ENCODE results near the gene GPRC5A. TPM values are rescaled to one million over a fixed set of nuclear protein-coding genes. Genes with fewer than 3 reads are reported as not detected.

The GPRC5A gene
- total and polyA plus RNA-seq, 8 donors = 0.58 to 112 (median 23.9) TPM

DNA sequence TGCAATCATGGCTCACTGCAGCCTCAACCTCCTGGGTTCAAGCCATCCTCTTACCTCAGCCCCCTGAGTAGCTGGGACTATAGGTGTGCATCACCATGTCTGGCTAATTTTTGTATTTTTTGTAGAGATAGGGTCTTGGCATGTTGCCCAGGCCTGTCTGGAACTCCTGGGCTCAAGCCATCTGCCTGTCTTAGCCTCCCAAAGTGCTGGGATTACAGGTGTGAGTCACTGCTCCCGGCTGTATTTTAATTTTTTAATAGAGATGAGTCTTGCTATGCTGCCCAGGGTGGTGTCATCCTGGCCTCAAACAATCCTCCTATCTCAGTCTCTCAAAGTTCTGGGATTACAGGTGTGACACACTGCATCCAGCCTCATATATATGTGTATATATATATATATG lies 31.7 kb upstream of the GPRC5A start:
- no peak overlapping the region for H3K4me3 ChIP-seq
- no peaks in the 10 kb centered on the region for H3K36me3 ChIP-seq
- H3K27ac ChIP-seq = no peak overlapping the region
- TF ChIP-seq POLR2AphosphoS5 (IDR thresholded peaks at IDR 0.05) = no peak
- no peak for TF ChIP-seq CTCF (IDR thresholded peaks at IDR 0.05)
- no peak for TF ChIP-seq POLR2A (IDR thresholded peaks at IDR 0.05)
- no peak for TF ChIP-seq EP300 (IDR thresholded peaks at IDR 0.05)
- WGBS, 5 donors = 36 to 75% (median 48%) methylated on average over 1 of the region's 1 CpG
- DNase-seq = no peak
- no peaks in the 10 kb centered on the region for H3K4me1 ChIP-seq
- H3K27me3 ChIP-seq = no peaks in the 10 kb centered on the region
- intact Hi-C loops (cut with DNase I; ENCODE audit: low total_unique reads) = no loop called here
- H3K9me3 ChIP-seq = no peaks in the 10 kb centered on the region

DNA sequence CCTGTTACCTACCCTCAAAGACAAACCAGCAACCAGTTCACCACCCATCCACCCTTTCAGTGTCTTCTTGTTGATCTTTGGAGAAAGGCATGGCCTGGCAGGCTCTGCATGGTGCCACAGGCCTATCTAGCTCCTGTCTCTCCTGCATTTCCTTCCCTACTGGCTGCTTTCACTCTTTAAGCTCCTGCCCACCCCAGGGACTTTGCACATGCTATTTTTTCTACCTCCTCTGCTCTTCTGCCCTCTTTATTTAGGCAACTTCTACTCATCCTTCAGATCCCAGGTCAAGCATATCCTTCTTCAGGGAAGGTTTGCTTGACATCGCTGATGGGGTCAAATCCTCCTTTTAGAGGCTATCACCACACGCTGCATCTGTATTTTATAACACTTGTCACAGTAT lies 27.1 kb upstream of the GPRC5A start:
- no peak overlapping the region for H3K4me3 ChIP-seq
- 91 to 100% (median 98%) methylated on average over 2 of the region's 2 CpGs for WGBS, 5 donors
- H3K9me3 ChIP-seq = no peaks in the 10 kb centered on the region
- TF ChIP-seq POLR2A (IDR thresholded peaks at IDR 0.05) = no peak
- TF ChIP-seq EP300 (IDR thresholded peaks at IDR 0.05) = no peak
- no peak for TF ChIP-seq POLR2AphosphoS5 (IDR thresholded peaks at IDR 0.05)
- TF ChIP-seq CTCF (IDR thresholded peaks at IDR 0.05) = no peak
- H3K27ac ChIP-seq = no peak overlapping the region
- intact Hi-C loops (cut with DNase I; ENCODE audit: low total_unique reads) = no loop called here
- no peak for DNase-seq
- no peaks in the 10 kb centered on the region for H3K27me3 ChIP-seq
- no peaks in the 10 kb centered on the region for H3K36me3 ChIP-seq
- H3K4me1 ChIP-seq = no peaks in the 10 kb centered on the region

- no peak for TF ChIP-seq EP300 (IDR thresholded peaks at IDR 0.05)
- TF ChIP-seq POLR2A (IDR thresholded peaks at IDR 0.05) = no peak
- TF ChIP-seq POLR2AphosphoS5 (IDR thresholded peaks at IDR 0.05) = no peak
- no peak for TF ChIP-seq CTCF (IDR thresholded peaks at IDR 0.05)
- DNase-seq = no peak
- Histone ChIP-seq H3K27ac (no peak overlapping the region), H3K9me3 (no peaks in the 10 kb centered on the region), H3K4me3 (no peak overlapping the region), H3K27me3 (no peaks in the 10 kb centered on the region), H3K36me3 (no peaks in the 10 kb centered on the region), H3K4me1 (peaks cover 0 to 15% (median 3%) of the 10 kb centered on the region in 4 donors)
- intact Hi-C loops (cut with DNase I; ENCODE audit: low total_unique reads) = no loop called here
- WGBS, 5 donors = 69 to 93% (median 87%) methylated on average over 3 of the region's 3 CpGs
Measured at GRCh38 chr12:12868477-12869235, 22.7 kb upstream of the GPRC5A start.

- H3K4me1 ChIP-seq = peaks cover 0 to 20% (median 3%) of the 10 kb centered on the region in 4 donors
- TF ChIP-seq CTCF (IDR thresholded peaks at IDR 0.05) (no peak), EP300 (IDR thresholded peaks at IDR 0.05) (no peak), POLR2A (IDR thresholded peaks at IDR 0.05) (no peak), POLR2AphosphoS5 (IDR thresholded peaks at IDR 0.05) (no peak)
- no peaks in the 10 kb centered on the region for H3K9me3 ChIP-seq
- intact Hi-C loops (cut with DNase I; ENCODE audit: low total_unique reads) = no loop called here
- no peaks in the 10 kb centered on the region for H3K27me3 ChIP-seq
- WGBS, 5 donors = 78 to 91% (median 90%) methylated on average over 7 of the region's 7 CpGs
- H3K4me3 ChIP-seq = no peak overlapping the region
- no peaks in the 10 kb centered on the region for H3K36me3 ChIP-seq
- no peak for DNase-seq
- no peak overlapping the region for H3K27ac ChIP-seq
Measured at GRCh38 chr12:12870465-12870864, 20.9 kb upstream of the GPRC5A start.
